Peyer's patch (tissue), 4 donors: Measurements from ENCODE around the gene DISP3.

ENCODE experiments used
- POLR2A ChIP-seq, 2 donors: fragments of 450-650 bp; IDR thresholded peaks; one replicate each; pipeline ENCODE4 v1.5.1; 2017; ENCODE audit warnings: antibody characterized with exemption in 2 of 2, mild to moderate bottlenecking in 2 of 2, moderate library complexity in 2 of 2
- TF ChIP-seq, protein P1 (sequence below), 6 experiments: fragments of 450-650 bp in 4 of 6; fragments of 200-600 bp in 2 of 6; sonication (generic) in 1 of 6; IDR thresholded peaks; one replicate each; pipeline ENCODE4 v1.5.1; 2017 to 2019; ENCODE audit warnings: antibody characterized with exemption in 6 of 6, mild to moderate bottlenecking in 3 of 6, moderate library complexity in 1 of 6

DNA sequence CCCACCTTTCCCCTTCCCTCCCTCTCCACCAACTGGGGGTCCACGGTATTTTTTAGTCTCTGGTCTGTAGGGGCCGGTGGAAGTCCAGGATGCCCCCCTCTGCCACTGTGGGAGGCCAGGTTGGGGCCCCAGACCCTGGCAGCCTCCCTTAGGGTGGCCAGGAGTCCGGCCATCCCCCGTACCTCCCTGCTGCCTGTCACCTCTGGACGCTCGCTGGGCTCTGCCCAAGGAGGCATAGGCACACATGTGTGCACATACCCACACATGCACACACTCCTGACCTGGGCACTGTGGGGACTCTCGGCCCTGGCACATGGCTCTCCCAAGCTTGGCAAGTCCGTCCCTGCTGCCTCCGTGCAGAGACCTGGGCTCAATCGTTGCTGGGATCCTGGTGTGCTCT is 53.0 kb downstream of the DISP3 start:
- TF ChIP-seq POLR2A (IDR thresholded peaks at IDR 0.05), result no peak
- TF ChIP-seq, protein P1, sequence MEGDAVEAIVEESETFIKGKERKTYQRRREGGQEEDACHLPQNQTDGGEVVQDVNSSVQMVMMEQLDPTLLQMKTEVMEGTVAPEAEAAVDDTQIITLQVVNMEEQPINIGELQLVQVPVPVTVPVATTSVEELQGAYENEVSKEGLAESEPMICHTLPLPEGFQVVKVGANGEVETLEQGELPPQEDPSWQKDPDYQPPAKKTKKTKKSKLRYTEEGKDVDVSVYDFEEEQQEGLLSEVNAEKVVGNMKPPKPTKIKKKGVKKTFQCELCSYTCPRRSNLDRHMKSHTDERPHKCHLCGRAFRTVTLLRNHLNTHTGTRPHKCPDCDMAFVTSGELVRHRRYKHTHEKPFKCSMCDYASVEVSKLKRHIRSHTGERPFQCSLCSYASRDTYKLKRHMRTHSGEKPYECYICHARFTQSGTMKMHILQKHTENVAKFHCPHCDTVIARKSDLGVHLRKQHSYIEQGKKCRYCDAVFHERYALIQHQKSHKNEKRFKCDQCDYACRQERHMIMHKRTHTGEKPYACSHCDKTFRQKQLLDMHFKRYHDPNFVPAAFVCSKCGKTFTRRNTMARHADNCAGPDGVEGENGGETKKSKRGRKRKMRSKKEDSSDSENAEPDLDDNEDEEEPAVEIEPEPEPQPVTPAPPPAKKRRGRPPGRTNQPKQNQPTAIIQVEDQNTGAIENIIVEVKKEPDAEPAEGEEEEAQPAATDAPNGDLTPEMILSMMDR (IDR thresholded peaks at IDR 0.05), result no peak
